ENCODE measurements around the gene NECTIN2.
A peak's percentile ranks its signal among the peaks of the same experiment; 100 is the strongest.

NECTIN2 gene

DNA sequence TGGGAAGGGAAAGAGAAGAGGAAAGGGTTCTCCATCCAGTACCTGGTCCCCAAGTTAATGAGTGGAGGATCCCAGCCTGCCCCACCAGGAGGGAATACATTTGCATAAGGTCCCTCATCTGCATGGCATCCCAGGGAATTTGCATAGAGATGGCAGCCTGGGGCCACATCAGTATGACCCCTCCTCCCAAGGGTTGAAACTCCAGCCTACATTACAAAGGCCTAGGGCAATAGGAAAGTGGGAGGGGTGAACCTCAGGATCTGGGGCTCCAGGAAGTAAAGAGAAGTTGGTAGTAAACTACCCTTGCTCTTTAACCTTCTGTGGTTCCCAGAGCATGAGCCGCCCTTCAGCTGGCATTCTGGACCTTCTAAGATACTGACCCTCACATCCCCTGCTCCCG lies 6.8 kb upstream of the NECTIN2 start:
- no peak overlapping the region for H3K27ac ChIP-seq
- DNase-seq: no peak
- H3K9me3 ChIP-seq (ENCODE audit: severe bottlenecking): no peaks in the 10 kb centered on the region
- H3K4me3 ChIP-seq (ENCODE audit: low read depth, low read length): no peak overlapping the region
- H3K27me3 ChIP-seq (ENCODE audit: insufficient read depth, low read depth, severe bottlenecking): no peaks in the 10 kb centered on the region
- H3K36me3 ChIP-seq: no peaks in the 10 kb centered on the region
- TF ChIP-seq, protein P1, sequence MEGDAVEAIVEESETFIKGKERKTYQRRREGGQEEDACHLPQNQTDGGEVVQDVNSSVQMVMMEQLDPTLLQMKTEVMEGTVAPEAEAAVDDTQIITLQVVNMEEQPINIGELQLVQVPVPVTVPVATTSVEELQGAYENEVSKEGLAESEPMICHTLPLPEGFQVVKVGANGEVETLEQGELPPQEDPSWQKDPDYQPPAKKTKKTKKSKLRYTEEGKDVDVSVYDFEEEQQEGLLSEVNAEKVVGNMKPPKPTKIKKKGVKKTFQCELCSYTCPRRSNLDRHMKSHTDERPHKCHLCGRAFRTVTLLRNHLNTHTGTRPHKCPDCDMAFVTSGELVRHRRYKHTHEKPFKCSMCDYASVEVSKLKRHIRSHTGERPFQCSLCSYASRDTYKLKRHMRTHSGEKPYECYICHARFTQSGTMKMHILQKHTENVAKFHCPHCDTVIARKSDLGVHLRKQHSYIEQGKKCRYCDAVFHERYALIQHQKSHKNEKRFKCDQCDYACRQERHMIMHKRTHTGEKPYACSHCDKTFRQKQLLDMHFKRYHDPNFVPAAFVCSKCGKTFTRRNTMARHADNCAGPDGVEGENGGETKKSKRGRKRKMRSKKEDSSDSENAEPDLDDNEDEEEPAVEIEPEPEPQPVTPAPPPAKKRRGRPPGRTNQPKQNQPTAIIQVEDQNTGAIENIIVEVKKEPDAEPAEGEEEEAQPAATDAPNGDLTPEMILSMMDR (IDR thresholded peaks at IDR 0.05; ENCODE audit: low read depth, low read length): no peak

DNA sequence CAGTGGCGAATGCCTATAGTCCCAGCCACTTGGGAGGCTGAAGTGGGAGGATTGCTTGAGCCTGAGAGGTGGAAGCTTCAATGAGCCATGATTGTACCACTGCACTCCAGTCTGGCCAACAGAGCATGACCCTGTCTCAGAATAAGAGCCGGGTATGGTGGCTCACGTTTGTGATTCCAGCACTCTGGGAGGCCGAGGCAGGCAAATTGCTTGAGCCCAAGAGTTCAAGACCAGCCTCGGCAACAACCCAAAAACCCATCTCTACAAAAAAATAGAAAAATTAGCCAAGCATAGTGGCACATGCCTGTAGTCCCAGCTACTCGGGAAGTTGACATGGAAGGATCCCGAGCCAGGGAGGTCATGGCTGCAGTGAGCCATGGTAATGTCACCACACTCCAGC lies 5.3 kb upstream of the NECTIN2 start:
- no peak overlapping the region for H3K4me3 ChIP-seq (ENCODE audit: low read depth, low read length)
- H3K36me3 ChIP-seq: no peaks in the 10 kb centered on the region
- no peak for DNase-seq
- no peak overlapping the region for H3K27ac ChIP-seq
- TF ChIP-seq, protein P1 (IDR thresholded peaks at IDR 0.05; ENCODE audit: low read depth, low read length): no peak
- no peaks in the 10 kb centered on the region for H3K9me3 ChIP-seq (ENCODE audit: severe bottlenecking)
- H3K27me3 ChIP-seq (ENCODE audit: insufficient read depth, low read depth, severe bottlenecking): no peaks in the 10 kb centered on the region

DNA sequence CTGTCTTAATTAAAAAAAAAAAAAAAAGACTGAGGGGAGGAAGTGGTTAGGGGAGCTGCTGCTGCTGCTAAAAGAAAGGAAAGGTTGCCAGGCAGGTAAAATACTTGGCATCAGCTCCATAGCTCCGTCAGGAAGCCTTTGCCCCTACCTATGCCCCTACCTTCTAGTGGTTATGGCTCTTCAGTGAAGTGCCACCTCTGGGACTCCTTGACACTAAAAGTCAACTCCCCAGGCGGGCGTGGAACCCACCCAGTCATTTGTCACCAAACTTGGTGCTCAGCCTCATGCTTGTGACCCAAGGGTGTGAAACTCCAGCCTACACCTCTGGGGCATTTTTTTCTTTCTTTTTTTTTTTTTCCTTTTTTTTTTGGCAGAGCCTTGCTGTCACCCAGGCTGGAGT lies 4.9 kb upstream of the NECTIN2 start:
- Histone ChIP-seq H3K27ac (no peak overlapping the region), H3K27me3 (ENCODE audit: insufficient read depth, low read depth, severe bottlenecking) (no peaks in the 10 kb centered on the region), H3K36me3 (no peaks in the 10 kb centered on the region), H3K4me3 (ENCODE audit: low read depth, low read length) (no peak overlapping the region), H3K9me3 (ENCODE audit: severe bottlenecking) (no peaks in the 10 kb centered on the region)
- DNase-seq: no peak
- TF ChIP-seq, protein P1 (IDR thresholded peaks at IDR 0.05; ENCODE audit: low read depth, low read length): no peak

DNA sequence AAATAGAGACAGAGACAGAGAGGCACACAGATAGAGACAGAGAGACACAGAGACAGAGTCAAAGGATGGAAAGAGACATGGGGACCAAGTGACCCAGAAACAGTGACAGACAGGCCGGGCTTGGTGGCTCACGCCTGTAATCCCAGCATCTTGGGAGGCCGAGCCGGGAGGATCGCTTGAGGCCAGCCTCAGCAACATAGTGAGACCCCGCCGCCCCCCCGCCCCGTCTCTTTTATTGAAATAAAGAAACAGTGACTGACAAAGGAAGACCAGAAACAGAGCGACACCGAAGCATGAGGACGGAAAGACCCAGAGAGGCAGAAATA lies 848 bp upstream of the NECTIN2 start:
- Histone ChIP-seq H3K27ac (peak overlapping the region; percentile 86), H3K4me3 (ENCODE audit: low read depth, low read length) (peak overlapping the region; percentile 47), H3K36me3 (no peaks in the 10 kb centered on the region), H3K9me3 (ENCODE audit: severe bottlenecking) (no peaks in the 10 kb centered on the region), H3K27me3 (ENCODE audit: insufficient read depth, low read depth, severe bottlenecking) (no peaks in the 10 kb centered on the region)
- TF ChIP-seq, protein P1 (IDR thresholded peaks at IDR 0.05; ENCODE audit: low read depth, low read length): no peak
- DNase-seq: no peak

DNA sequence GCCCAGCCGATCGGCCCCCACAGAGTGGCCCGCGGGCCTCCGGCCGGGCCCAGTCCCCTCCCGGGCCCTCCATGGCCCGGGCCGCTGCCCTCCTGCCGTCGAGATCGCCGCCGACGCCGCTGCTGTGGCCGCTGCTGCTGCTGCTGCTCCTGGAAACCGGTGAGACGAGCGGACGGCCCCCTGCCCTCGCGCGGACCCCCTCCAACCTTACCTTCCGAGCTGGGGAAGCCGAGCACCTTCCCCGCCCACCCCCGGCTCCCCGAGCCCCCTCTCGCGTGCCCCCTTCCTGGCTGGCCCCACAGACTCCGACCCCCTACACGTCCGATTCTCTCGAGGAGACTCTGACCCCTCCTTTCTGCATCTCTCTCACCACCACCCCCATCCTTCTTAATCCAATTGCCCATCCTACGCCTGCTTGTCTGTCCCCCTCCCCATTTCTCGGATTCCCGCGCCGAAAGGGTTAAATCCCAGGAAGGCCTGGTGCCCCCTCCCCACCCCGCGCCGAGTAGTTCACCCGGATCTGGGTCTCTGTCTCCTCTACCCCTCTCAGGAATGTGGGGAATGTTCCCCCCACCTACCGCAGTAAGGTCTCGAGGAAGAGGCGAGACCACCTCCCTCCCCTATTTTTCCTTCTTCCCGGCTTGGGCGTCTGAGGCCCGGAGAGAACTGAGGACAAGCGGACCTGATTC lies 502 bp downstream of the NECTIN2 start:
- Histone ChIP-seq H3K36me3 (0 out of 2 replicates have a peak, but pooled peaks cover 3% of the 10 kb centered on the region), H3K27ac (peak overlapping the region; percentile 96), H3K4me3 (ENCODE audit: low read depth, low read length) (peak overlapping the region; percentile 94), H3K27me3 (ENCODE audit: insufficient read depth, low read depth, severe bottlenecking) (no peaks in the 10 kb centered on the region), H3K9me3 (ENCODE audit: severe bottlenecking) (no peaks in the 10 kb centered on the region)
- DNase-seq: peak; percentile 34
- TF ChIP-seq, protein P1 (IDR thresholded peaks at IDR 0.05; ENCODE audit: low read depth, low read length): no peak
